Testis (tissue), 3 donors: ENCODE measurements around the gene SMYD3. TPM values are rescaled to one million over a fixed set of nuclear protein-coding genes. Genes with fewer than 3 reads are reported as not detected.
A peak's percentile ranks its signal among the peaks of the same experiment; 100 is the strongest.

Source experiments
- DNase-seq: peaks from one replicate; pipeline ENCODE4 v3.0.0-alpha.2; 2019
- H3K27ac ChIP-seq, 2 donors: fragments of 200-600 bp; sonication (generic); one replicate each; pipeline ENCODE4 v1.5.1; 2019
- H3K27me3 ChIP-seq: fragments of 200-600 bp; sonication (generic); one replicate; pipeline ENCODE4 v1.5.1; 2019
- H3K36me3 ChIP-seq: fragments of 200-600 bp; sonication (generic); one replicate; pipeline ENCODE4 v1.5.1; 2017; ENCODE audit warnings: low read depth; ENCODE audit errors: missing control alignments
- H3K4me1 ChIP-seq: fragments of 200-600 bp; sonication (generic); one replicate; pipeline ENCODE4 v1.5.1; 2019
- H3K4me3 ChIP-seq, 2 donors: fragments of 200-600 bp; sonication (generic); one replicate each; pipeline ENCODE4 v1.5.1; 2017 to 2019
- H3K9me3 ChIP-seq: fragments of 200-600 bp; sonication (generic); one replicate; pipeline ENCODE4 v1.5.1; 2017
- POLR2A ChIP-seq: fragments of 450-650 bp; IDR thresholded peaks from one replicate; pipeline ENCODE4 v1.6.1; 2017; ENCODE audit warnings: antibody characterized with exemption, mild to moderate bottlenecking, moderate library complexity
- WGBS, 2 donors: methylation state at CpG; one replicate each; pipeline ENCODE4 v1.1.5; 2018; 5-methylcytosine and 5-hydroxymethylcytosine counted together
- intact Hi-C: fragments of 100-400 bp; cut with DNase I; formaldehyde crosslinking; loops from one replicate; pipeline ENCODE4 v1.15.1; 2023; ENCODE audit warnings: low total_unique reads
- polyA plus RNA-seq: library from polyadenylated mRNA; stranded (reverse); fragments of 350-450 nt; fragmentation: Illumina TruSeq; extraction: RNeasy Lipid Tissue Mini Kit (QIAGEN cat#74804); gene quantifications from one replicate; pipeline ENCODE4 v1.2.3, GENCODE V29; 2014; ENCODE audit warnings: low read depth, low replicate concordance; ENCODE audit not compliant: insufficient read depth
- total RNA-seq, 2 donors: library from RNA; depleted of rRNA; stranded (reverse); fragments of >200 nt; gene quantifications; one replicate each; pipeline ENCODE4 v1.2.3, GENCODE V29; 2016
- TF ChIP-seq, protein P1 (sequence below), 3 experiments: fragments of 450-650 bp in 2 of 3; fragments of 200-600 bp in 1 of 3; sonication (generic) in 1 of 3; IDR thresholded peaks; one replicate each; pipeline ENCODE4 v1.5.1; 2016 to 2019; ENCODE audit warnings: antibody characterized with exemption in 3 of 3, mild to moderate bottlenecking in 2 of 3, moderate library complexity in 1 of 3

SMYD3 gene
- total and polyA plus RNA-seq, 3 donors from 2014 or later = 23.0 to 38.8 (median 38.7) TPM

DNA sequence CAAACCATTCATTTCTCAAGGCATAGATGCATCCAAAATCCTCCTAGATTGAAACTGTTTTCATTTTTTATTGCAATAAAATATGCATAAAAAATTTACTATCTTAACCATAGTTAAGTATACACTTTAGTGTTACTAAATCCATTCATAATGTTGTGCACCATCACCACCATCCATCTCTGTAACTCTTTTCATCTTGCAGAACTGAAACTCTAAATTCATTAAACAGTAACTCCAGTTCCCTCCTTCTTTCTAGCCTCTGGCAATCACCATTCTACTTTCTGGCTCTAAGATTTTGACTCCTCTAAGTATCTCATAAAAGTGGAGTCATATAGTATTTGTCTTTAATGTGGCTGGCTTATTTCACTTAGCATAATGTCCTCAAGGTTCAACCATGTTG is 236.8 kb downstream of the SMYD3 start:
- TF ChIP-seq POLR2A = no peak
- TF ChIP-seq, protein P1, sequence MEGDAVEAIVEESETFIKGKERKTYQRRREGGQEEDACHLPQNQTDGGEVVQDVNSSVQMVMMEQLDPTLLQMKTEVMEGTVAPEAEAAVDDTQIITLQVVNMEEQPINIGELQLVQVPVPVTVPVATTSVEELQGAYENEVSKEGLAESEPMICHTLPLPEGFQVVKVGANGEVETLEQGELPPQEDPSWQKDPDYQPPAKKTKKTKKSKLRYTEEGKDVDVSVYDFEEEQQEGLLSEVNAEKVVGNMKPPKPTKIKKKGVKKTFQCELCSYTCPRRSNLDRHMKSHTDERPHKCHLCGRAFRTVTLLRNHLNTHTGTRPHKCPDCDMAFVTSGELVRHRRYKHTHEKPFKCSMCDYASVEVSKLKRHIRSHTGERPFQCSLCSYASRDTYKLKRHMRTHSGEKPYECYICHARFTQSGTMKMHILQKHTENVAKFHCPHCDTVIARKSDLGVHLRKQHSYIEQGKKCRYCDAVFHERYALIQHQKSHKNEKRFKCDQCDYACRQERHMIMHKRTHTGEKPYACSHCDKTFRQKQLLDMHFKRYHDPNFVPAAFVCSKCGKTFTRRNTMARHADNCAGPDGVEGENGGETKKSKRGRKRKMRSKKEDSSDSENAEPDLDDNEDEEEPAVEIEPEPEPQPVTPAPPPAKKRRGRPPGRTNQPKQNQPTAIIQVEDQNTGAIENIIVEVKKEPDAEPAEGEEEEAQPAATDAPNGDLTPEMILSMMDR (IDR thresholded peaks at IDR 0.05) = no peak
- no peak for DNase-seq
- H3K36me3 ChIP-seq = no peaks in the 10 kb centered on the region
- no peak overlapping the region for H3K27ac ChIP-seq
- H3K4me1 ChIP-seq = no peaks in the 10 kb centered on the region
- intact Hi-C loops = no loop called here
- H3K9me3 ChIP-seq = no peaks in the 10 kb centered on the region
- no peak overlapping the region for H3K4me3 ChIP-seq
- H3K27me3 ChIP-seq = no peaks in the 10 kb centered on the region

DNA sequence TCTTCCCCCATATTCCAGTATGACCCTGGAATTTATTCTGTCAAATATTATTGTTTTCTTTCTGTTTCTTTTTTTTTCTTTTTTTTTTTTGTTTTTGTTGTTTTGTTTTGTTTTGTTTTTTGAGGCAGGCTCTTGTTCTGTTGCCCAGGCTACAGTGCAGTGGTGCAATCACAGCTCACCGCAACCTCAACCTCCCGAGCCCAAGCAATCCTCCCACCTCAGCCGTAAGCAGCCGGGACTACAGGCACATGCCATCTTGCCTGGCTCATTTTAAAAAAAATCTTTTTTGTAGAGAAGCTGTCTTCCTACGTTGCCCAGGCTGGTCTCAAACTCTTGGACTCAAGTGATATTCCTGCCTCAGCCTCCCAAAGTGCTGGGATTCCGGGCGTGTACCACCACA is 237.6 kb downstream of the SMYD3 start:
- Histone ChIP-seq H3K27me3 (no peaks in the 10 kb centered on the region), H3K4me1 (no peaks in the 10 kb centered on the region), H3K36me3 (no peaks in the 10 kb centered on the region), H3K27ac (no peak overlapping the region), H3K4me3 (no peak overlapping the region), H3K9me3 (no peaks in the 10 kb centered on the region)
- 92 to 93% methylated on average over 7 of the region's 7 CpGs for WGBS, 2 donors
- intact Hi-C loops = no loop called here
- no peak for DNase-seq
- no peak for TF ChIP-seq POLR2A
- TF ChIP-seq, protein P1 (IDR thresholded peaks at IDR 0.05) = no peak

DNA sequence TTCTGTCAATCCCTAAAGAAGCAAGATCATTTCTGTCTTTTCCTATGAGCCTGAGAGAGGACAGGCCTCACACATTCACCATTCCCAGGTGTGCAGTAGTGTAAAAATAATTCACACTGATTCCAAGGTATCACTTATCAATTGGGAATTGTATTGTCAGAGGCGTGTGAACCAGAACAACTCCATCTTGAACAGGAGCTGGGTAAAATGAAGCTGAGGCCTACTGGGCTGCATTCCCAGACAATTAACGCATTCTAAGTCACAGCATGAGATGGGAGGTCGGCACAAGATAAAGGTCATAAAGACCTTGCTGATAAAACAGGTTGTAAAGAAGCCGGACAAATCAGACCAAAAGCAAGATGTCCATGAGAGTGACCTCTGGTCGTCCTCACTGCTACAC is 239.2 kb downstream of the SMYD3 start:
- no peak overlapping the region for H3K27ac ChIP-seq
- no peak for TF ChIP-seq POLR2A
- H3K36me3 ChIP-seq = no peaks in the 10 kb centered on the region
- no peaks in the 10 kb centered on the region for H3K4me1 ChIP-seq
- H3K27me3 ChIP-seq = no peaks in the 10 kb centered on the region
- intact Hi-C loops = no loop called here
- peak; percentile 31 for DNase-seq
- no peaks in the 10 kb centered on the region for H3K9me3 ChIP-seq
- 44 to 77% methylated on average over 5 of the region's 5 CpGs for WGBS, 2 donors
- no peak overlapping the region for H3K4me3 ChIP-seq

DNA sequence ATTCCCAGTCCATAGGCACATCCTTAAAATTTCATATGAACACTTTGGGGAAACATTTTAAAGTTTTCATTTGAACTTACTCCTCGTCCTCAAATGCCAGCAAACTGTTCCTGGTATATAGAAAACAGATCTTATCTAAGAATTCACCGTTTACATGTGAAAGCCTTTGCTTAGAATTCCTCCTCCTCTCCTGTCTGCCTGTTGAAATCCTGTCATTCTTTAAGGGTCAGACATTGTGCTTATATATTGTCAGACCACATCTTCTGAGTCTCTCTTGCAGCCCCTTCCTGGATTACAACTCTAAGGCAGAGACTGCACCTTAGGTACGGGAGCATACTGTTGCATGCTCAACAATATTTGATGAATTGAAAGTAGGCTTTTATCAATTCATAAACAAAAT is 239.7 kb downstream of the SMYD3 start:
- DNase-seq = no peak
- no peak overlapping the region for H3K4me3 ChIP-seq
- H3K27ac ChIP-seq = no peak overlapping the region
- intact Hi-C loops = no loop called here
- no peaks in the 10 kb centered on the region for H3K4me1 ChIP-seq
- H3K9me3 ChIP-seq = no peaks in the 10 kb centered on the region
- WGBS, 2 donors = 79 to 81% methylated on average over 3 of the region's 3 CpGs
- no peaks in the 10 kb centered on the region for H3K36me3 ChIP-seq
- H3K27me3 ChIP-seq = no peaks in the 10 kb centered on the region
- TF ChIP-seq POLR2A = no peak
- TF ChIP-seq, protein P1 (IDR thresholded peaks at IDR 0.05) = no peak

DNA sequence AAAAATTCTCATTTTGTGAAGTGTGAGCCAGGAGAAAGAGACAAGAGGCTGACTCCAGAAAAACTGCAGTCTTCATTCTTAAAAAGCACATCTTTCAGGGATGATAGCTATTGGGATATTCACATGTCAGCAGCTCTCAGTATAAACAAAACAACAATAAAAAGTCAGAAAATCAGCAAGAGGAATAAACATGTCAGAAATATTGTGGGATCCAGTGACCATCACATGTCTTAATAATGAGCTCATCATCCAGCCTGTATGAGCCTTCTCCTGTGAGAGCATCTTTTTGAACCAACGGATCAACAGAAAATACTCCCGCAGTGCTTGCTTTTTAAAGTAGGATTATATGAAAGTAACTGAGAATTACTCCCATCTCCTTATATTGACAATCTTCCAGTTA is 241.6 kb downstream of the SMYD3 start:
- WGBS, 2 donors = 89 to 93% methylated on average over 2 of the region's 2 CpGs
- Histone ChIP-seq H3K36me3 (no peaks in the 10 kb centered on the region), H3K9me3 (no peaks in the 10 kb centered on the region), H3K4me3 (no peak overlapping the region), H3K27ac (no peak overlapping the region), H3K27me3 (no peaks in the 10 kb centered on the region), H3K4me1 (no peaks in the 10 kb centered on the region)
- intact Hi-C loops = no loop called here
- no peak for DNase-seq
- TF ChIP-seq POLR2A = no peak

DNA sequence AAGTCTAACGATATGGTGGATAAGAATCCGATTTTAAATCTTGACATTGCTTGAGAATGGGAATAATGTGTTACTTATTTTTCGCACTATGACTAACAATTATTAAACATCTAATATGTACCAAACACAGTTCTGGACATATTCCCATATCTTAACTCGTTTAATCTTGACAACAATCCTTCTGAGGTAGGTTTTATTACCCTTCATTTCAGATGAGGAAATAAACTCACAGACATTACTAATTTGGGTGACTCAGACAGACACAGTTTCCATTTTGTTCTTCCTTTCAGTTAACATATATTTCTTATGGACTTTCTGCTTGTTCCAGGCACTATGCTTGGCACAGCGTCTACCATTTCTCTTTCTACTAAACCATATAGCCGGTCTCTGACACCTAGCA is 244.8 kb downstream of the SMYD3 start:
- no peaks in the 10 kb centered on the region for H3K4me1 ChIP-seq
- no peak overlapping the region for H3K4me3 ChIP-seq
- H3K9me3 ChIP-seq = no peaks in the 10 kb centered on the region
- no peak overlapping the region for H3K27ac ChIP-seq
- intact Hi-C loops = no loop called here
- TF ChIP-seq POLR2A = no peak
- TF ChIP-seq, protein P1 (IDR thresholded peaks at IDR 0.05) = no peak
- no peaks in the 10 kb centered on the region for H3K36me3 ChIP-seq
- DNase-seq = no peak
- whole genome bisulfite sequencing, 2 donors = 81 to 92% methylated on average over 6 of the region's 6 CpGs
- no peaks in the 10 kb centered on the region for H3K27me3 ChIP-seq
